Panc1 (cell line): Measurements from ENCODE around the gene RANBP2. TPM values are rescaled to one million over a fixed set of nuclear protein-coding genes. Genes with fewer than 3 reads are reported as not detected.
"Not testable (repeated sequence)": the region's sequence is repeated elsewhere in the genome, so short reads cannot be mapped to it uniquely, and the experiment has no call there.

ENCODE experiments used
- ATAC-seq: fragments of 200-7000 bp; cut with Tn5 transposase; 2 replicates; pipeline ENCODE4 v1.9.1; 2020; ENCODE audit warnings: mild to moderate bottlenecking, moderate library complexity
- BruUV-seq: library from RNA; stranded (reverse); fragments of 400-500 nt; replicated peaks from 2 replicates; lab custom pipeline; 2021; lab: Mats Ljungman, UMichigan
- CTCF ChIA-PET: fragments of 300-600 bp; sonication (Branson Sonifier 250); formaldehyde crosslinking; loops from one replicate; lab custom pipeline; 2022; ENCODE audit warnings: antibody characterized with exemption; lab: Charles Lee
- POLR2A ChIA-PET: fragments of 300-600 bp; sonication (Branson Sonifier 250); formaldehyde crosslinking; loops from one replicate; lab custom pipeline; 2022; ENCODE audit warnings: antibody characterized with exemption; lab: Charles Lee
- DNase-seq: peaks from one replicate; pipeline ENCODE4 v3.0.0-alpha.2; 2010; ENCODE audit warnings: low read depth, low spot score
- H3K27ac ChIP-seq: 2 replicates; pipeline ENCODE4 v1.5.1; 2011; ENCODE audit warnings: mild to moderate bottlenecking, low read length, inconsistent platforms
- H3K27me3 ChIP-seq: fragments of 200-500 bp; sonication (Bioruptor generic); 2 replicates; pipeline ENCODE4 v1.6.0; 2014; ENCODE audit warnings: low read length, inconsistent platforms; ENCODE audit not compliant: control insufficient read depth, insufficient read depth
- H3K36me3 ChIP-seq: fragments of 200-500 bp; sonication (Bioruptor generic); 2 replicates; pipeline ENCODE4 v1.5.1; 2014; ENCODE audit warnings: inconsistent platforms, mild to moderate bottlenecking, low read length, moderate library complexity; ENCODE audit not compliant: control insufficient read depth, insufficient read depth
- H3K4me1 ChIP-seq: 2 replicates; pipeline ENCODE4 v1.5.1; 2011; ENCODE audit warnings: inconsistent platforms, mild to moderate bottlenecking, low read length, moderate library complexity; ENCODE audit not compliant: control insufficient read depth, insufficient read depth
- H3K4me3 ChIP-seq, 2 experiments: 2 replicates each; pipeline ENCODE4 v1.5.1; 2011 to 2012; ENCODE audit warnings: low read depth in 2 of 2, low read length in 2 of 2, mild to moderate bottlenecking in 2 of 2, inconsistent platforms in 1 of 2, moderate library complexity in 1 of 2
- H3K9me3 ChIP-seq: fragments of 200-500 bp; sonication (Bioruptor generic); 2 replicates; pipeline ENCODE4 v1.5.1; 2014; ENCODE audit warnings: low read depth, mild to moderate bottlenecking, inconsistent platforms, low read length, moderate library complexity; ENCODE audit not compliant: control insufficient read depth, insufficient read depth
- POLR2AphosphoS5 ChIP-seq: IDR thresholded peaks from 2 replicates; pipeline ENCODE4 v1.6.1; 2012; ENCODE audit warnings: mild to moderate bottlenecking, low read depth, low read length, moderate library complexity
- REST ChIP-seq, 2 experiments: IDR thresholded peaks; 2 replicates each; pipeline ENCODE4 v1.6.1; 2011 to 2012; ENCODE audit warnings: low read depth in 2 of 2, control low read depth in 1 of 2, low read length in 1 of 2, mild to moderate bottlenecking in 1 of 2, moderate library complexity in 1 of 2; ENCODE audit not compliant: insufficient read depth in 1 of 2
- SIN3A ChIP-seq: IDR thresholded peaks from 2 replicates; pipeline ENCODE4 v1.6.1; 2012; ENCODE audit warnings: low read depth, mild to moderate bottlenecking, low read length, moderate library complexity, borderline replicate concordance; ENCODE audit not compliant: insufficient read depth
- TCF7L2 ChIP-seq: IDR thresholded peaks from 2 replicates; pipeline ENCODE4 v1.6.1; 2011; ENCODE audit warnings: mild to moderate bottlenecking, low read depth, low read length, inconsistent platforms
- in situ Hi-C: cut with HindIII; loops from 2 replicates; pipeline ENCODE4 v1.10.0; 2016; ENCODE audit warnings: low sequenced_read_pairs, low pct_unique_long_range_greater_than_20kb
- intact Hi-C: fragments of 100-400 bp; cut with micrococcal nuclease; formaldehyde crosslinking; loops from one replicate; pipeline ENCODE4 v1.10.0; 2022; ENCODE audit not compliant: unreplicated experiment
- total RNA-seq: library from RNA; stranded (reverse); gene quantifications from one replicate; pipeline ENCODE4 v1.2.1, GENCODE V29; 2021; ENCODE audit not compliant: unreplicated experiment

The RANBP2 gene
- total RNA-seq, 1 experiment from 2014 or later = 92.1 TPM

- DNase-seq, H3K4me1 ChIP-seq, intact Hi-C loops, H3K9me3 ChIP-seq, H3K27me3 ChIP-seq, BruUV-seq, CTCF ChIA-PET, in situ Hi-C loops, H3K36me3 ChIP-seq, POLR2A ChIA-PET: not testable (repeated sequence)
- peak overlapping the region in 1 of 2 experiments; percentile 5; a peak in 1 of 4 replicates for H3K4me3 ChIP-seq
- H3K27ac ChIP-seq = 0 out of 2 replicates have a peak overlapping the region, but pooled peaks have one; percentile 48
- peak; percentile 92 for ATAC-seq
- TF ChIP-seq POLR2AphosphoS5 = 0 out of 2 replicates have a peak, but pooled peaks have one; percentile 27
Observed at GRCh38 chr2:108688818-108689756, 30.2 kb upstream of the RANBP2 start.

GRCh38 chr2:108690001-108690400 is 29.3 kb upstream of the RANBP2 start:
- in situ Hi-C loops, CTCF ChIA-PET, intact Hi-C loops, H3K9me3 ChIP-seq, H3K4me3 ChIP-seq, H3K36me3 ChIP-seq, H3K27me3 ChIP-seq, BruUV-seq, H3K4me1 ChIP-seq, DNase-seq, POLR2A ChIA-PET: not testable (repeated sequence)
- H3K27ac ChIP-seq = peak overlapping the region; percentile 44; the same call in 1 of the 2 replicates
- ATAC-seq = peak; percentile 86

- no peaks in the 10 kb centered on the region for H3K27me3 ChIP-seq
- no peaks in the 10 kb centered on the region; the same call in 1 of the 2 replicates for H3K4me1 ChIP-seq
- H3K36me3 ChIP-seq = no peaks in the 10 kb centered on the region
- ATAC-seq (no peak), DNase-seq (no peak)
- POLR2A ChIA-PET = interaction anchor here (0.7 kb wide), 1 partner anchor 57 kb away, joined by 15 read pairs; no protein-coding TSS in a partner anchor
- CTCF ChIA-PET = interaction anchor here (0.7 kb wide), 1 partner anchor 62 kb away, joined by 5 read pairs; no protein-coding TSS in a partner anchor
- no peaks in the 10 kb centered on the region for H3K9me3 ChIP-seq
- TF ChIP-seq TCF7L2 (no peak), REST (IDR thresholded peaks at IDR 0.05; ENCODE audit: insufficient read depth in 1 of 2, low read depth in 2 of 2, low read length in 1 of 2) (no peak), SIN3A (no peak)
- in situ Hi-C loops = no loop called here
- no TSS peak for BruUV-seq
- no peak overlapping the region for H3K4me3 ChIP-seq
- intact Hi-C loops = no loop called here
- H3K27ac ChIP-seq = no peak overlapping the region; the same call in 1 of the 2 replicates
Observed at GRCh38 chr2:108691447-108691846, 27.8 kb upstream of the RANBP2 start.
